Astrocyte (in vitro differentiated cells and primary cell): ENCODE measurements around the gene LMO7. TPM values are rescaled to one million over a fixed set of nuclear protein-coding genes. Genes with fewer than 3 reads are reported as not detected.

ENCODE experiments used
- DNase-seq: peaks from one replicate; pipeline ENCODE4 v3.0.0-alpha.2; 2010; ENCODE audit warnings: low read depth
- FAIRE-seq: peaks from 2 replicates; lab custom pipeline; 2011; peaks lifted over from hg19 to GRCh38; lab: Jason Lieb, UNC
- H2AFZ ChIP-seq: 2 replicates; pipeline ENCODE4 v1.6.0; 2012; ENCODE audit warnings: low read depth, low read length, inconsistent platforms
- H3K27ac ChIP-seq: 2 replicates; pipeline ENCODE4 v1.5.1; 2011; ENCODE audit warnings: low read depth, low read length, inconsistent platforms
- H3K27me3 ChIP-seq: 2 replicates; pipeline ENCODE4 v1.6.0; 2011; ENCODE audit warnings: low read length, inconsistent platforms; ENCODE audit not compliant: insufficient read depth
- H3K36me3 ChIP-seq: 2 replicates; pipeline ENCODE4 v1.5.1; 2011; ENCODE audit warnings: low read length, inconsistent platforms; ENCODE audit not compliant: insufficient read depth
- H3K4me1 ChIP-seq: 2 replicates; pipeline ENCODE4 v1.5.1; 2011; ENCODE audit warnings: low read length, inconsistent platforms; ENCODE audit not compliant: insufficient read depth
- H3K4me2 ChIP-seq: 2 replicates; pipeline ENCODE4 v1.6.0; 2012; ENCODE audit warnings: low read length, inconsistent platforms
- H3K4me3 ChIP-seq: 2 replicates; pipeline ENCODE4 v1.5.1; 2011; ENCODE audit warnings: low read depth, mild to moderate bottlenecking, low read length, inconsistent platforms; ENCODE audit not compliant: insufficient read depth
- H3K79me2 ChIP-seq: 2 replicates; pipeline ENCODE4 v1.6.0; 2012; ENCODE audit warnings: mild to moderate bottlenecking, low read length, inconsistent platforms; ENCODE audit not compliant: insufficient read depth
- H3K9ac ChIP-seq: 2 replicates; pipeline ENCODE4 v1.6.0; 2012; ENCODE audit warnings: mild to moderate bottlenecking, low read length, inconsistent platforms
- H3K9me3 ChIP-seq: 2 replicates; pipeline ENCODE4 v1.5.1; 2012; ENCODE audit warnings: low read depth, mild to moderate bottlenecking, low read length, inconsistent platforms; ENCODE audit not compliant: insufficient read depth
- H4K20me1 ChIP-seq: 2 replicates; pipeline ENCODE4 v1.6.0; 2012; ENCODE audit warnings: low read length, inconsistent platforms; ENCODE audit not compliant: insufficient read depth
- H3K27ac Mint-ChIP-seq: one replicate; pipeline ENCODE4 v1.8.0; 2021; ENCODE audit warnings: mild to moderate bottlenecking, mixed read lengths; ENCODE audit not compliant: unreplicated experiment
- H3K27me3 Mint-ChIP-seq: one replicate; pipeline ENCODE4 v1.8.0; 2021; ENCODE audit warnings: low read depth, mixed read lengths; ENCODE audit not compliant: unreplicated experiment
- H3K36me3 Mint-ChIP-seq: one replicate; pipeline ENCODE4 v1.8.0; 2021; ENCODE audit warnings: low read depth, mixed read lengths; ENCODE audit not compliant: unreplicated experiment
- H3K4me1 Mint-ChIP-seq: one replicate; pipeline ENCODE4 v1.8.0; 2021; ENCODE audit warnings: low read depth, mixed read lengths; ENCODE audit not compliant: unreplicated experiment
- H3K4me3 Mint-ChIP-seq: one replicate; pipeline ENCODE4 v1.8.0; 2021; ENCODE audit warnings: mild to moderate bottlenecking, moderate library complexity, mixed read lengths; ENCODE audit not compliant: unreplicated experiment
- H3K9me3 Mint-ChIP-seq: one replicate; pipeline ENCODE4 v1.8.0; 2021; ENCODE audit warnings: mild to moderate bottlenecking, mixed read lengths; ENCODE audit not compliant: unreplicated experiment
- EZH2 ChIP-seq: IDR thresholded peaks from 2 replicates; pipeline ENCODE4 v1.6.1; 2012; ENCODE audit warnings: mild to moderate bottlenecking, low read length, inconsistent platforms; ENCODE audit not compliant: insufficient read depth
- total RNA-seq: library from RNA; stranded (reverse); gene quantifications from 2 replicates; pipeline ENCODE4 v1.2.1, GENCODE V29; 2021
- TF ChIP-seq, protein P1 (sequence below): IDR thresholded peaks from 2 replicates; pipeline ENCODE4 v1.5.1; 2011; ENCODE audit warnings: low read depth, mild to moderate bottlenecking, inconsistent platforms, low read length, moderate library complexity; ENCODE audit not compliant: insufficient read depth

Gene LMO7
- total RNA-seq, 1 donor from 2014 or later, result 52.2 TPM

DNA sequence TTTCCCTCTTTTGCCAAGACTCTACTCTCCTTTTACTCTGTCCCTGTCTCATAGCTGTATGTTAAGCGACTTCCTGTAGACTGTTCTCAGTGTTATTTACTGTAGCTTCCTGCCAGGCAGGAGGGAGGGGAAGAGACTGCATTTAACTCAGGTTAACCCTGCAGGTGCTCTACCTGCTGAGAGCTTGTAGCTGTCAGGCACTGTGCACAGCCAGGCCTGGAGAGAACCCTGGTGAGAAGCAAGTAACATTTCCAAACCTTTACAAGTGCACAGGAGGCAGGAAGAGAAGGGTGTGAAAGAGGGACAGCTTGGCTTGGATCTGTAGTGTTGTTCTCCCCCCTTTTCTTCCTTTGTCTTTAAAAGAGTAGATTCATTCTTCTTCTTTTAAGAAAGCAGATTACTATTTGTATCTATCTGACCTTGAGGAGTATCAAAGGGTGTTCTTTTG lies 167.1 kb downstream of the LMO7 start:
- Mint-ChIP-seq H3K36me3 (peaks cover 13% of the 10 kb centered on the region), H3K27me3 (no peaks in the 10 kb centered on the region), H3K27ac (peak overlapping the region; percentile 22), H3K4me1 (peaks cover 18% of the 10 kb centered on the region), H3K4me3 (peak overlapping the region; percentile 17), H3K9me3 (no peaks in the 10 kb centered on the region)
- FAIRE-seq (no peak), DNase-seq (no peak)
- Histone ChIP-seq H3K4me3 (no peak overlapping the region), H3K27ac (no peak overlapping the region), H3K27me3 (no peaks in the 10 kb centered on the region), H3K9me3 (no peaks in the 10 kb centered on the region), H3K4me1 (peaks cover 7% of the 10 kb centered on the region), H4K20me1 (peaks cover 13% of the 10 kb centered on the region), H3K9ac (no peak overlapping the region), H3K4me2 (no peak overlapping the region), H3K36me3 (peaks cover 62% of the 10 kb centered on the region), H3K79me2 (peaks cover 11% of the 10 kb centered on the region), H2AFZ (no peak overlapping the region)
- no peak for TF ChIP-seq EZH2
- TF ChIP-seq, protein P1, sequence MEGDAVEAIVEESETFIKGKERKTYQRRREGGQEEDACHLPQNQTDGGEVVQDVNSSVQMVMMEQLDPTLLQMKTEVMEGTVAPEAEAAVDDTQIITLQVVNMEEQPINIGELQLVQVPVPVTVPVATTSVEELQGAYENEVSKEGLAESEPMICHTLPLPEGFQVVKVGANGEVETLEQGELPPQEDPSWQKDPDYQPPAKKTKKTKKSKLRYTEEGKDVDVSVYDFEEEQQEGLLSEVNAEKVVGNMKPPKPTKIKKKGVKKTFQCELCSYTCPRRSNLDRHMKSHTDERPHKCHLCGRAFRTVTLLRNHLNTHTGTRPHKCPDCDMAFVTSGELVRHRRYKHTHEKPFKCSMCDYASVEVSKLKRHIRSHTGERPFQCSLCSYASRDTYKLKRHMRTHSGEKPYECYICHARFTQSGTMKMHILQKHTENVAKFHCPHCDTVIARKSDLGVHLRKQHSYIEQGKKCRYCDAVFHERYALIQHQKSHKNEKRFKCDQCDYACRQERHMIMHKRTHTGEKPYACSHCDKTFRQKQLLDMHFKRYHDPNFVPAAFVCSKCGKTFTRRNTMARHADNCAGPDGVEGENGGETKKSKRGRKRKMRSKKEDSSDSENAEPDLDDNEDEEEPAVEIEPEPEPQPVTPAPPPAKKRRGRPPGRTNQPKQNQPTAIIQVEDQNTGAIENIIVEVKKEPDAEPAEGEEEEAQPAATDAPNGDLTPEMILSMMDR, result no peak

DNA sequence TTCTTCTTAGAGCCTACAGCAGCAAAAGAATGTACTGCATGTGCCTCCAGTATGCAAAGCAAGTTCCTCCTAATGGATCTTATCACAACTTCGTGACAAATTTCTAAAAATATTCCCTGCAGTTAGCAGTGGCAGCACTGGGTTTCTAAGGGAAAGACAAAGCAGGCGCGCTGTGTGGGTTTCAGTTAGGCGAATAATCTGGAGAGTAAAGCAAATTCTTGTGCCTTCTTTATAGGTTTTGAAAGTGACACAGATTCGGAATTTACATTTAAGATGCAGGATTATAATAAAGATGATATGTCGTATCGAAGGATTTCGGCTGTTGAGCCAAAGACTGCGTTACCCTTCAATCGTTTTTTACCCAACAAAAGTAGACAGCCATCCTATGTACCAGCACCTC lies 167.9 kb downstream of the LMO7 start:
- no peak overlapping the region for H3K4me3 ChIP-seq
- H3K9ac ChIP-seq, result no peak overlapping the region
- no peak overlapping the region for H3K4me3 Mint-ChIP-seq
- peaks cover 13% of the 10 kb centered on the region for H3K36me3 Mint-ChIP-seq
- H3K27ac Mint-ChIP-seq, result no peak overlapping the region
- H3K9me3 Mint-ChIP-seq, result no peaks in the 10 kb centered on the region
- no peak for TF ChIP-seq EZH2
- TF ChIP-seq, protein P1, result no peak
- peaks cover 59% of the 10 kb centered on the region for H3K36me3 ChIP-seq
- H3K4me1 Mint-ChIP-seq, result peaks cover 16% of the 10 kb centered on the region
- FAIRE-seq (no peak), DNase-seq (no peak)
- peaks cover 17% of the 10 kb centered on the region for H3K79me2 ChIP-seq
- H2AFZ ChIP-seq, result no peak overlapping the region
- no peaks in the 10 kb centered on the region for H3K9me3 ChIP-seq
- H3K27me3 ChIP-seq, result no peaks in the 10 kb centered on the region
- peak overlapping the region; percentile 17 for H3K4me2 ChIP-seq
- no peaks in the 10 kb centered on the region for H3K4me1 ChIP-seq
- peaks cover 13% of the 10 kb centered on the region for H4K20me1 ChIP-seq
- peak overlapping the region; percentile 3 for H3K27ac ChIP-seq
- no peaks in the 10 kb centered on the region for H3K27me3 Mint-ChIP-seq

DNA sequence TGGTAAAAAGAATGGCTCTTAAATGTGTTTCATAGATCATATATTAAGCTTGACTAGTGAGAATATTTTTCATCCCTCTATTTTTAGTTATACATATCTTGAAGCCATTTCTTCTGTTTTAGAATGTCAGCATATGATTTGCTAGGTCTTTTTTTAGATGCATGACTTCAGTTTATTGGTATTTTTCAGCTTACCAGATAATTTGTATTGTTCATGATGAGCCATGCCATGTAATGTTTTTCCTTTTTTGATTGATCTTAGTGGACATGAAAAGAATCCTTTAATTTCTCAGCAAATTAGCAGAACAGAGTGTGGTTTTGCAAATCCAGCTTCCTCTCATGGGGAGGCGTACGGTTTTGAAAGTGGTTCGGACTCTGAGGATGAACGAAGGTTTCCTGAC lies 168.5 kb downstream of the LMO7 start:
- Mint-ChIP-seq H3K27me3 (no peaks in the 10 kb centered on the region), H3K4me3 (no peak overlapping the region), H3K36me3 (peaks cover 13% of the 10 kb centered on the region), H3K27ac (no peak overlapping the region), H3K4me1 (peaks cover 16% of the 10 kb centered on the region), H3K9me3 (no peaks in the 10 kb centered on the region)
- Histone ChIP-seq H3K27ac (peak overlapping the region; percentile 3), H3K36me3 (peaks cover 54% of the 10 kb centered on the region), H3K4me2 (peak overlapping the region; percentile 17), H4K20me1 (peaks cover 13% of the 10 kb centered on the region), H3K4me1 (no peaks in the 10 kb centered on the region), H3K9ac (no peak overlapping the region), H2AFZ (no peak overlapping the region), H3K27me3 (no peaks in the 10 kb centered on the region), H3K4me3 (no peak overlapping the region), H3K79me2 (peaks cover 17% of the 10 kb centered on the region), H3K9me3 (no peaks in the 10 kb centered on the region)
- no peak for TF ChIP-seq EZH2
- TF ChIP-seq, protein P1, result no peak
- DNase-seq, result peak; percentile 49
- FAIRE-seq, result no peak
